Activated CD8-positive, alpha-beta T cell treated with anti-CD3 and anti-CD28 coated beads, Interleukin-2, amount 10 ng/mL, durations not matched to agents 7 days and 5 days (primary cell): ENCODE data around the gene PPP1R10. TPM values are rescaled to one million over a fixed set of nuclear protein-coding genes. Genes with fewer than 3 reads are reported as not detected.

Source experiments
- ATAC-seq: fragments of 150-1000 bp; cut with Tn5 transposase; one replicate; pipeline ENCODE4 v1.10.0; 2021; ENCODE audit warnings: moderate library complexity
- CTCF ChIA-PET: fragments of 350-600 bp; sonication (Branson Sonifier 250); formaldehyde crosslinking; loops from one replicate; lab custom pipeline; 2021; ENCODE audit warnings: antibody characterized with exemption; lab: Charles Lee
- POLR2A ChIA-PET: fragments of 350-600 bp; sonication (Branson Sonifier 250); formaldehyde crosslinking; loops from one replicate; lab custom pipeline; 2021; ENCODE audit warnings: antibody characterized with exemption; lab: Charles Lee
- DNase-seq: peaks from one replicate; pipeline ENCODE4 v3.0.0-alpha.2; 2020
- H3K27ac Mint-ChIP-seq: one replicate; pipeline ENCODE4 v1.8.0; 2021; ENCODE audit warnings: mild to moderate bottlenecking, mixed read lengths
- H3K27me3 Mint-ChIP-seq: one replicate; pipeline ENCODE4 v1.8.0; 2021; ENCODE audit warnings: low read depth, mixed read lengths
- H3K36me3 Mint-ChIP-seq: one replicate; pipeline ENCODE4 v1.8.0; 2021; ENCODE audit warnings: low read depth, mixed read lengths
- H3K4me1 Mint-ChIP-seq: one replicate; pipeline ENCODE4 v1.8.0; 2021; ENCODE audit warnings: low read depth, mixed read lengths
- H3K4me3 Mint-ChIP-seq: one replicate; pipeline ENCODE4 v1.8.0; 2021; ENCODE audit warnings: mild to moderate bottlenecking, mixed read lengths
- H3K9me3 Mint-ChIP-seq: one replicate; pipeline ENCODE4 v1.8.0; 2022; ENCODE audit warnings: mixed read lengths; ENCODE audit not compliant: insufficient read depth
- total RNA-seq, 2 experiments: library from RNA; stranded (reverse); gene quantifications; one replicate each; pipeline ENCODE4 v1.2.3, GENCODE V29; 2021

Gene PPP1R10
- total RNA-seq, 2 experiments from 2014 or later, result 92.8 to 99.7 TPM

DNA sequence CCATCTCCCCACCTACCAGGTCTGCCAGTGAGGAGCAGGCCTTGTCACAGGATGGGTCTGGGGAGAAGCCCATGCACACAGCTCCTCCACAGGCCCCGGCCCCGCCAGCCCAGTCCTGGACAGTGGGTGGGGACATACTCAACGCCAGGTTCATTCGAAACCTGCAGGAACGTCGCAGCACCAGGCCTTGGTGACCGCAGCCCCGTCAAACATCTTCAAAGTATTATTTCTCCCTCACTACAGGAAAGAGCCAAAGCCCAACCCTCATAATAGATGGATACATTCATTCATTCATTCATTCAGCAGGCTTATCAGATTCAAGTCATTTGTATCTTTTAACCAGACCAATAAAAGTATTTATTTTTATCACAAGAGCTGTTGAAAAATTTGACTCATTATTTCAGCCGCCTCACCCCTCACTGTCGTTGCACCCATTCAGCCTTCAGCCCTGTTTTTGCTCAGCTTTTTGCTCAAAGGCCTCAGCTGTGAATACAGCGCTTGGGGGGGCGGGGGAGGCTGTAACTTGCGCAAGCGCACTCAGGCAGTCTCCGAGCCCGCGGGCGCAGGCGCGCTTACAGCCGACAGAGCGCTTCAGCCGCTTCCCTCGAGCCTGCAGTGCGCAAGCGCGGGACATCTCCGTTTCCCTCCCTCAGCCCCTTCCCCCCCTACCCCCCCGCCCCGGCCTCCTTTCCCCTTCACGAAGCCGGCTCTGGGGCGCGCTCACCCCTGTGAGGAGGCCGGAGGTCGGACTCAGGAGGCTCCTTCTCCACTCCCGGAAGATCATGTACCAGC, 29.6 kb upstream of the PPP1R10 start, which contains the start of gene C6orf136:
Gene C6orf136 (plus strand): TSS at position 684 of the 792 bp plus-strand sequence. CDS start 99 bp downstream, at position 783.
- Mint-ChIP-seq H3K4me1 (peaks cover 38% of the 10 kb centered on the region), H3K4me3 (peak within 1 kb of the TSS; percentile 91), H3K27me3 (no peaks in the 10 kb centered on the region), H3K36me3 (peaks cover 32% of the 10 kb centered on the region), H3K9me3 (no peaks in the 10 kb centered on the region), H3K27ac (peak within 1 kb of the TSS; percentile 93)
- CTCF ChIA-PET, result interaction anchor here (1.4 kb wide), 1 partner anchor 26 kb away, joined by 7 read pairs; the partner anchor contains the start of gene DHX16
- POLR2A ChIA-PET, result interaction anchor here (1.0 to 1.5 kb wide), 4 partner anchors 29 to 71 kb away, joined by 3 to 13 read pairs (median 8); partner anchors contain the start of genes MDC1, MRPS18B and PPP1R10
- DNase-seq, result peak; percentile 96
- peak; percentile 80 for ATAC-seq

DNA sequence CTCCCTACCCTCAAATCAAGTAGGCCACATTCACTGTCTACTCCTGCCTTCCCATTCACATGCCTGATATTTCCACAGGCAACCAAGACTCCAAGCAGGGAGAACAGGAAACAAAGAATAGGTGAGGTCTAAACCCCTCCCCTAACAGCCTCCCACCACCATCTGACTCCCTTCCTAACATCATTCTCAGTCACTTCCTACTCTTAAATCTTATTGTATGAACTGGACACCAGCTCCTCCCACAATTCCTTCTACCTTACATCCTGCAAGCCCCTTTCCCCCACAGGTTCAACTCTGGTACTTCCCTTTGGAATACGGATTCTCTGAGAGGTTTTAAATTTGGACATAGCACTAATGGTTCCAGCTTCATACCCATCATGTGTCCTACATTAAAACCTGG, 28.9 kb upstream of the PPP1R10 start:
- H3K27ac Mint-ChIP-seq, result no peak overlapping the region
- peak overlapping the region; percentile 91 for H3K4me3 Mint-ChIP-seq
- CTCF ChIA-PET, result interaction anchor here (1.2 to 1.4 kb wide), 2 partner anchors 27 to 33 kb away, joined by 3 to 7 read pairs; partner anchors contain the start of gene DHX16
- POLR2A ChIA-PET, result interaction anchor here (1.1 to 1.5 kb wide), 3 partner anchors 28 to 71 kb away, joined by 5 to 13 read pairs (median 11); partner anchors contain the start of genes MDC1, MRPS18B and PPP1R10
- H3K36me3 Mint-ChIP-seq, result peaks cover 27% of the 10 kb centered on the region
- no peaks in the 10 kb centered on the region for H3K27me3 Mint-ChIP-seq
- H3K9me3 Mint-ChIP-seq, result no peaks in the 10 kb centered on the region
- ATAC-seq, result no peak
- peaks cover 43% of the 10 kb centered on the region for H3K4me1 Mint-ChIP-seq
- DNase-seq, result no peak

- H3K27ac Mint-ChIP-seq, result peak overlapping the region; percentile 3
- CTCF ChIA-PET, result interaction anchor here (1.0 to 1.8 kb wide), 3 partner anchors 34 to 86 kb away, joined by 3 to 8 read pairs (median 3); no protein-coding TSS in a partner anchor
- POLR2A ChIA-PET, result interaction anchor here (0.7 kb wide), 1 partner anchor 360 kb away, joined by 7 read pairs; no protein-coding TSS in a partner anchor
Observed at GRCh38 chr6:30644769-30645168, 27.7 kb upstream of the PPP1R10 start.

GRCh38 chr6:30643656-30644055, 26.6 kb upstream of the PPP1R10 start:
- H3K4me1 Mint-ChIP-seq, result peaks cover 45% of the 10 kb centered on the region
- POLR2A ChIA-PET, result no interaction called here
- DNase-seq, result no peak
- no peak for ATAC-seq
- no peaks in the 10 kb centered on the region for H3K27me3 Mint-ChIP-seq
- no peaks in the 10 kb centered on the region for H3K9me3 Mint-ChIP-seq
- peak overlapping the region; percentile 44 for H3K27ac Mint-ChIP-seq
- CTCF ChIA-PET, result interaction anchor here (1.8 kb wide), 2 partner anchors 87 kb away, joined by 5 to 8 read pairs; no protein-coding TSS in a partner anchor
- peaks cover 19% of the 10 kb centered on the region for H3K36me3 Mint-ChIP-seq
- H3K4me3 Mint-ChIP-seq, result no peak overlapping the region

More at GRCh38 chr6:30644769-30645168, 27.7 kb upstream of the PPP1R10 start:
- Mint-ChIP-seq H3K4me1 (peaks cover 52% of the 10 kb centered on the region), H3K27me3 (no peaks in the 10 kb centered on the region), H3K36me3 (peaks cover 25% of the 10 kb centered on the region), H3K9me3 (no peaks in the 10 kb centered on the region), H3K4me3 (no peak overlapping the region)
- DNase-seq (no peak), ATAC-seq (no peak)

GRCh38 chr6:30641048-30641447, 24.0 kb upstream of the PPP1R10 start:
- Mint-ChIP-seq H3K27ac (peak overlapping the region; percentile 83), H3K4me1 (peaks cover 30% of the 10 kb centered on the region), H3K4me3 (peak overlapping the region; percentile 7), H3K36me3 (peaks cover 14% of the 10 kb centered on the region), H3K9me3 (no peaks in the 10 kb centered on the region), H3K27me3 (no peaks in the 10 kb centered on the region)
- ChIA-PET POLR2A (interaction anchor here (0.5 to 2.1 kb wide), 5 partner anchors 11 to 42 kb away, joined by 3 to 12 read pairs (median 4); partner anchors contain the start of genes MRPS18B and PPP1R10), CTCF (interaction anchor here (0.8 to 2.1 kb wide), 16 partner anchors 11 to 446 kb away, joined by 3 to 9 read pairs (median 5); partner anchors contain the start of genes DHX16, MDC1 and MRPS18B)
- ATAC-seq (peak; percentile 86), DNase-seq (peak; percentile 64)

GRCh38 chr6:30640481-30640880, 23.4 kb upstream of the PPP1R10 start:
- Mint-ChIP-seq H3K27me3 (no peaks in the 10 kb centered on the region), H3K4me3 (no peak overlapping the region), H3K36me3 (peaks cover 17% of the 10 kb centered on the region), H3K4me1 (peaks cover 25% of the 10 kb centered on the region), H3K27ac (peak overlapping the region; percentile 83), H3K9me3 (no peaks in the 10 kb centered on the region)
- ChIA-PET POLR2A (interaction anchor here (0.5 to 2.1 kb wide), 4 partner anchors 23 to 41 kb away, joined by 4 to 12 read pairs (median 6); partner anchors contain the start of genes MRPS18B and PPP1R10), CTCF (interaction anchor here (0.9 to 2.1 kb wide), 17 partner anchors 11 to 447 kb away, joined by 3 to 9 read pairs (median 5); partner anchors contain the start of genes DHX16, MDC1 and MRPS18B)
- ATAC-seq, result peak; percentile 57
- DNase-seq, result no peak

DNA sequence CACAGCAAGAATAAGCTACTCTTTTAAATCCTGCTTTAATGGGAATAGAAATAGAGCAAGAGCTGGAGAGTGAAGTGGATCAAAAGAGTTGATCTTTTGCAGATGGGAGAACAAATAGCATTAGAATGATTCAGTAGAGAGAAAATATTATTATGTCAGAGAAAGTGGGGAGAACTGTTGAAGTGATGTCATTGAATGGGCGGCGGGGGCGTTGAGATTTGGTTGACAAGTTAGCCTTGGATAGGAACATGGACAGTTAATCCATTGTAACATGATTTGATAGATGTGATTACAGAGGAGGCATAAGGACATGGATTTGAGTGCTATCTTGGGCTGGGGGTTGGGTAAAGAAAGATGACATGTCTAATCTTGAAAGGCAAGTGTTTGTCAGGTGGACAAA, 18.8 kb upstream of the PPP1R10 start:
- ChIA-PET CTCF (no interaction called here), POLR2A (interaction anchor here (1.2 kb wide), 1 partner anchor 21 kb away, joined by 4 read pairs; no protein-coding TSS in a partner anchor)
- Mint-ChIP-seq H3K4me1 (peaks cover 8% of the 10 kb centered on the region), H3K27me3 (no peaks in the 10 kb centered on the region), H3K27ac (no peak overlapping the region), H3K36me3 (peaks cover 23% of the 10 kb centered on the region), H3K9me3 (no peaks in the 10 kb centered on the region), H3K4me3 (no peak overlapping the region)
- ATAC-seq (no peak), DNase-seq (no peak)

DNA sequence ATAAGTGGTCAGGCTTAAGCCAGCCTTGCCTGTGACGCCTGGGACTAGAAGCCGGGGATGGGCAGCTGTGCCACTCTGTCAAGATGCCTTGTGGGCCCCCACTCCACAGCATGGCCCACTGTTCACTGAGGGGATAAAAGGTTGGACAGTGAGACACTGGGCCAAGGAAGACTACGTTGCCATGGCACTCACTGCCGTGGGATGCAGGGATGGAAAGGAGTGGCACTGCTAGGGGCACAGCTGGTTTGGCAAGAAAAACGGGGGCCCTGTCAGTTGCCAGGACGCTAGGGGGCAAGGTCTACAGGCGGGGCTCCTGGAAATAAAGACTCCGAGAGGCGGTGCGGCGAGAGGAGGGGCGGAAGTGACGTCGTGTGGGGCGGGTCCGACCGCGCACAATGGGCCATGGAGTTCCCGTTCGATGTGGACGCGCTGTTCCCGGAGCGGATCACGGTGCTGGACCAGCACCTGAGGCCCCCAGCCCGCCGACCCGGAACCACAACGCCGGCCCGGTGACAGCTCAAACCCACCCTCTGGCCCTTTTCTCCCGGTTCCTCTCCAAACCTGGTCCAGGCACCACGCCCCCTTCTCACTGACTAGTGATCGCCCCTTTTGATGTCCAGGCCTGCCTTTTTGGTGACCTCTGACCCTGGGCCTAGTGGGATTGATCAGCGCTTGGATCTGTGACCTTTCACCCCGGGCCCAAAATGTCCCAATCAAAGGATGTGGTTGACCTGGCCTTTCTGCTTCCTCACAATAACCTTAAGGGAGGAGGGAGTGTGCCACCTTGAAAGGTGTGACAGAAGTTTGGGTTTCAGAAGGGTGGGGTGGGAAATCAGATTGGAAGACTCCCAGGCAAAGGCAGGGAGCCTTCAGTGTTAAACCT, 9.7 kb upstream of the PPP1R10 start, which contains the start of gene ATAT1:
Gene ATAT1 (plus strand): TSS at position 391 of the 883 bp plus-strand sequence.
- H3K36me3 Mint-ChIP-seq, result peaks cover 51% of the 10 kb centered on the region
- peak; percentile 93 for DNase-seq
- no peaks in the 10 kb centered on the region for H3K9me3 Mint-ChIP-seq
- no peaks in the 10 kb centered on the region for H3K27me3 Mint-ChIP-seq
- peak within 1 kb of the TSS; percentile 92 for H3K4me3 Mint-ChIP-seq
- peaks cover 27% of the 10 kb centered on the region for H3K4me1 Mint-ChIP-seq
- ATAC-seq, result peak; percentile 98
- ChIA-PET CTCF (interaction anchor here (0.7 to 1.6 kb wide), 9 partner anchors 9 to 145 kb away, joined by 3 to 7 read pairs (median 4); partner anchors contain the start of genes DHX16, MRPS18B and PPP1R10), POLR2A (interaction anchor here (0.6 to 1.9 kb wide), 6 partner anchors 9 to 135 kb away, joined by 3 to 11 read pairs (median 3); partner anchors contain the start of genes MRPS18B and PPP1R10)
- peak within 1 kb of the TSS; percentile 98 for H3K27ac Mint-ChIP-seq

DNA sequence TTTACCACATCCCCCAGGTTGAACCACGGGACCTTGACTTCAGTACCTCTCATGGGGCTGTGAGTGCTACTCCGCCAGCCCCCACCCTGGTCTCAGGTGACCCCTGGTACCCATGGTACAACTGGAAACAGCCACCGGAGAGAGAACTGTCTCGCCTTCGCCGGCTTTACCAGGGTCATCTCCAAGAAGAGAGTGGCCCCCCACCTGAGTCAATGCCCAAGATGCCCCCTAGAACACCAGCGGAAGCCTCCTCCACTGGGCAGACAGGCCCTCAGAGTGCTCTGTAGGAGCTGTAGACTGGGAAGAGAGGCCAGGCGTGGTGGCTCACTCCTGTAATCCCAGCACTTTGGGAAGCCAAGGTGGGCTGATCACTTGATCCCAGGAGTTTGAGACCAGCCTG, 8.5 kb upstream of the PPP1R10 start:
- POLR2A ChIA-PET, result interaction anchor here (0.7 to 1.9 kb wide), 4 partner anchors 8 to 97 kb away, joined by 3 to 11 read pairs (median 3); partner anchors contain the start of genes MRPS18B and PPP1R10
- H3K4me3 Mint-ChIP-seq, result no peak overlapping the region
- peak overlapping the region; percentile 98 for H3K27ac Mint-ChIP-seq
- ATAC-seq (no peak), DNase-seq (no peak)
- no peaks in the 10 kb centered on the region for H3K9me3 Mint-ChIP-seq
- CTCF ChIA-PET, result interaction anchor here (0.7 to 1.6 kb wide), 5 partner anchors 11 to 143 kb away, joined by 3 to 7 read pairs (median 4); no protein-coding TSS in a partner anchor
- H3K4me1 Mint-ChIP-seq, result peaks cover 27% of the 10 kb centered on the region
- peaks cover 53% of the 10 kb centered on the region for H3K36me3 Mint-ChIP-seq
- H3K27me3 Mint-ChIP-seq, result no peaks in the 10 kb centered on the region

DNA sequence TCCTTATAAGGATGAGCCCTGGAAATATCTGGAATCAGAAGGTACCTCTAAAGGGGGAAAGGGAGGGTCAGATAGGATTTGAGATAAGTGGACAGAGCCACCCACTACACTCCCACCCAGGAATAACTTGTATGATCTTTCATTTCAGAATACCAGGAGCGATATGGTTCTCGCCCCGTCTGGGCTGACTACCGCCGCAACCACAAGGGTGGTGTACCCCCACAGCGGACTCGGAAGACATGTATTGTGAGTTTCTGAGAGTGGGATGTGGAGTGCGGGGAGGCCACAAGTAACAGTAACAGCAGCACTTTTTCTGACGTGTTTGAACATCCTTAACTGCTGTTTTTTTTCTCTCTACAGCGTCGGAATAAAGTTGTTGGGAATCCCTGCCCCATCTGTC, 2.5 kb upstream of the PPP1R10 start:
- Mint-ChIP-seq H3K4me1 (peaks cover 15% of the 10 kb centered on the region), H3K4me3 (peak overlapping the region; percentile 93), H3K27me3 (peaks cover 2% of the 10 kb centered on the region), H3K9me3 (no peaks in the 10 kb centered on the region), H3K36me3 (peaks cover 60% of the 10 kb centered on the region), H3K27ac (peak overlapping the region; percentile 98)
- ATAC-seq (no peak), DNase-seq (no peak)
- POLR2A ChIA-PET, result no interaction called here
- CTCF ChIA-PET, result interaction anchor here (2.8 to 3.2 kb wide), 2 partner anchors 78 to 111 kb away, joined by 12 to 14 read pairs; no protein-coding TSS in a partner anchor
